GM21576 (cell line): Measurements from ENCODE around the gene PI3.

Source experiments
- ATAC-seq: cut with Tn5 transposase; IDR thresholded peaks from one replicate; pipeline ENCODE4 v1.9.1; 2021; ENCODE audit warnings: mild to moderate bottlenecking, moderate library complexity; ENCODE audit not compliant: unreplicated experiment

PI3 gene

DNA sequence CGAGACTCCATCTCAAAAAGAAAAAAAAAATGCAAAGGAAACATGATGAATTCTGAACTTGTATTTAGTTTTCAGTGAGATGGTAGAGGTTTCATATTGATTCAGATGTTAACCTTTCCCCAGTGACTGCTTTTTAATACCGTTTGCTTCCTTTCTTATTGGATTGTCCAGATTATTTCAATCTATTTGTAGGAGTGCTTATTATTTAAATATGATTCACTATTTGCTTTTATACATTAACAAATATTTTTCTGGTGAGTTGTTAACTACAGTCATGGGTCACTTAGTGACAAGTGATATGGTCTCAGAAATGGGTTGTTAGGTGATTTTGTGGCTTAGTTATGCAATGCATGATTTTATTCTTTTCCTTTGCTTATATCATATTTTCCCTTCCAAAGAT, 8.4 kb downstream of the PI3 start:
- no peak for ATAC-seq

DNA sequence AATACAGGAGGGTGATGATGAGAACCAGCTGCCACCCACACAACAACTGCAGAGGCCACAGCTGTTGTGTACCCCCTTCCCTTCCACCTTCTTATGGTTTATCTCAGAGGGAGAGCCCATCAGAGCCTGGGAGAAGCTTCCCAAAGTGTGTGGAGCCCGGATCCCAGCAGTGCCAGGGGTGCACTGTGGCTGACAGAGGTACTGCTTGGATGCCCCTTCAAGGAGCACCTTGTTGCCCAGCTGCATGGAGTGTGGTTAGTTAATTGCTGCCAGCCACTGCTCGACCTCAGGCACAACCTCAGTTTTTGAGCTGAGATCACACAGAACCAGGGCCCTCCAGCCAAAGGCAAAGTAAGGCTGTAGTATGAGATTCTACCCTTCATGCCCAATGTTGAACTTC, 13.0 kb downstream of the PI3 start:
- no peak for ATAC-seq

DNA sequence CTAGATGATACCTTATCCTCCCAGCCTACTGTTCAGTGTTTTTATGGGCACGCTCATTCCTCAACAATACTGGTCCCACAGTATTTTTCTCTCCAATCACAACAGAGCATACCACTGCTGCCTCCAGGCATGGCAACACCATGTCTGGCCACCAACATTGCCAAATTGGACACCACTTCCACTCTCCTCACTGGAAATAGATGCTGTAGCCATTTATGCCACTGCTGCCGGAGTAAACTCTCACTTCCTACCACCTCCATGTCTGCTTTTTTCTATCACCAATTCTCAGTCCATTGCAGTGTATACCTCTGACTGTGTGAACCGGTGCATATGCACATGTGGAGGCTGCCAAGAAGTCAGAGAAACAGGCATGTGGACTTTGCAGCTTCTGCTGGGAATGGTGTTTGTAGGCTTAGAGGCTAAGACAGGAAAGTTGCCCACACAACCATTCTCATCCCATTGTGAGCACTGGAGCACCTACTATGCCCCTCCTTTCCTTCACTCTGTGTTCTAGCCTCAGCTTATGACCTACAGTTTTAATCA, 14.4 kb downstream of the PI3 start:
- ATAC-seq: no peak

DNA sequence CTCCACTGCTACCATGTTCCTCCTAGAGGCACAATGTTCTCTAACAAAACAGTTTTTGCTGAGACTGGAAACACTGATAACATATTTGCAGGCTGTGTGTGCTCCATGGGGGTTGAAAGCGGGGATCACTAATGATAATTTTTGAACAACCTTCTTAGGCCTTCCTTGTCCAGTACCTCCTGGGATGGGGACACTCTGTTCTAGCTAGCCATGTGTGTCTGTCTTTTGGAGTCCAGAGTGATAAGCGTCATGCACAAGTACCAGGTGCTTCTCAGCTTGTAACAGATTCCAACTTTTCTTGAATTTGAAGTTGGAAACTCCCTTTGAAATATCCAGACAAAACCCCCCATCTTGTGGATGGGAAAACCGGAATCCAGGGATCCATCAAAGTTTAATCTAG, 15.2 kb downstream of the PI3 start:
- ATAC-seq: no peak

DNA sequence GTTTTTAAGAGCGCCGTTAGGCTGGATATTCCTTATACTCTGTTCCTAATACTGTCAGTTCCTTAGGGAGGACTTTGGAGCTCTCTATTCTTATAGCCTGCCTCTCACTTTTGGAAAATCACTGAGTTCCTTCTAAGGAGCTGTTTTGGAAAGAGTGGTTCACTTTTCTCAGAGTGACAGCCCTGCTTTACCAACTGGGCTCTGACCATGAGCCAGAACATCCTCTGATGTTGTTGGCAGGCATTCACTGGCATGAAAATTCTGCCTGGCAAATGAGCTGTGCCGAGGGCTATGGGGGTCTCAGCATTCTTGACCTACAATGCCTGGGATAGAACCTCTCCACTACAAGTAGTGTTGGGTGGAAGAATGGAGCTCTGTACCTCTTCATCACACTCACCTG, 17.2 kb downstream of the PI3 start:
- ATAC-seq: no peak

DNA sequence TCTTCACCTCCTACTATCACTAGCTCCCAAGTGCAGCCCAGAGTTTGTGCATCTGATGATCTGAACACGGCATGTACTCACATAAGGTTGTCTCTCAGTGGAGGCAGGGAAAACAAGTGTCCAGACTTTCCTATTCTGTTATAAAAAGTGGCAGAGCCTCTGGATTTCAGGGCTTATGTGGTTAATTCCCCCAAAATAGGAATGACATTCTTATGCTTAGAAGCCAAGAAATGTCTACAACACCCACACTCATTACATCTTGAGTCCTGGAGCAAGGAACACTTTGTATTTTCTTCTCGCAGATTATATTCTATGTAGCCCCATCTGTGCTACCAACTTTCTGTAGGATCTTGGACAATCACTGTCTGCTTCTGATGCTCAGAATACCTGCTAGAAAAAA, 18.6 kb downstream of the PI3 start:
- no peak for ATAC-seq

DNA sequence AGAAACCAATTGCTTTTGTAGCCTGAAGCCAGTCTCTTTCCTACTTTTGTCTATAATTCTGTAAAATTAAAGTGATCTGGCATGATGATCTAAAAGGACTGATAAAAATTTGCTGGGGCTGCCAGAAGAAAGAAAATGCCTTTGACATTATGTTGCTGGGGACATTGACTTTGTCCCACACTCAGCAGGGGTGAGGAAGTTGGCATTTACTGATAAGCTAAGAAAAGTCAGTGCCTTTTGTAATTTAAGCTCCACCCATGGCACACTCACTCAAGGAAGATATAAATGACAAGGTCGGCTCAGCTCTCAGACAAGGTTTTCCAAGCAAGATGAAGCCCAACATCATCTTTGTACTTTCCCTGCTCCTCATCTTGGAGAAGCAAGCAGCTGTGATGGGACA, 32.0 kb downstream of the PI3 start, which contains the start of gene SEMG1:
Gene SEMG1 (plus strand): TSS at position 309 of the 400 bp plus-strand sequence. CDS start 21 bp downstream, at position 330.
- ATAC-seq: no peak

DNA sequence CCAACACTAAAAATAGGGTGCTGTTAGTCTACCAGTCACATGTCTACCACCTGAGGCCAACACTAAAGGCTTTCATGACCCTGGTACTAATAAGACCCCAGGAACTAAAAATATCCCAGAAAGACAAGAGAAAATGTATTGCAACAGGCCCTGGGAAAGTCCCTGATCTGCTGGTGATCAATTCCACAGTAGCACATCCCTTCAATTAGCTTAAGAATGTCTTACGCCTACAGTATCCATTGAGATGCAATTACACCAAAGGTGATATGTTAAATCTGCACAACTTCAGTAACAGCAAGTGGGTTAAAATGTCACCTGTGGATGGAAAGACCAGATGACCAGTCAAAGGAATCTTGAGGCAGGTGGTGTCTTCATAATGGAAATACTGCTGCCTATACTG, 35.2 kb downstream of the PI3 start:
- no peak for ATAC-seq

DNA sequence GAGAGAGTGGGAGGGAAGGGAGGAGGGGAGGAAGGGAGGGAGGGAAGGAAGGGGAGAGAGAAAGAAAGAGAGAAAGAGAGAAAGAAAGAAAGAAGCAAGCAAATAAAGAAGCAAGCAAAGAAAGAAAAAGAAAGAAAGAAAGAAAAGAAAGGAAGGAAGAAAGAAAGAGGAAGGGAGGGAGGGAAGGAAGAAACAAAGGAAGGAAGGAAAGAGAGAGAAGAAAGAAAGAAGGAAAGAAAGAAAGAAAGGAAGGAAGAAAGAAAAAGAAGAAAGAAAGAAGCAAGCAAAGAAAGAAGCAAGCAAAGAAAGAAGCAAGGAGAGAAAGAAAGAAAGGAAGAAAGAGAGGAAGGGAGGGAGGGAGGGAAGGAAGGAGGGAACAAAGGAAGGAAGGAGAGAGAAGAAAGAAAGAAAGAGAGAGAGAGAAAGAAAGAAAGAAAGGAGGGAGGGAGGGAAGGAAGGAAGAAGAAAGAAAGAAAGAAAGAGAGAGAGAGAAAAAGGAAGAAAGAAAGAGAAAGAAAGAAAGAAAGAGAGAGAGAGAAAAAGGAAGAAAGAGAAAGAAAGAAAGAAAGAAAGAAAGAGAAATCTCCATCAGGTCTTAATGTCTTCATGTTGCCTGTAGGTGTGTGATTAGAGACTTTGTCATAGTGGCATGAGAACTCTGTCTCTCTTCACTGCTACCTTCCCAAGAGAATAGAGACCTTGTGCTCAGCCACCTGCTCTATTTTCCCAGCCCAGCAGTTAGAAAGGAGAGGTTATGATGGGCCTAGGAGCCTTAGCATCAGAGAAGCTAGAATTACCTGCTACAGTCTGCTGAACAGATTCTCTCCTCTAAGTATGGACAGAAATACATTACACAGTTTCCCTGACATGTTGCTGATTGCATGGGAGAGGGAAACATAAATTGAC, 37.1 kb downstream of the PI3 start:
- no peak for ATAC-seq

DNA sequence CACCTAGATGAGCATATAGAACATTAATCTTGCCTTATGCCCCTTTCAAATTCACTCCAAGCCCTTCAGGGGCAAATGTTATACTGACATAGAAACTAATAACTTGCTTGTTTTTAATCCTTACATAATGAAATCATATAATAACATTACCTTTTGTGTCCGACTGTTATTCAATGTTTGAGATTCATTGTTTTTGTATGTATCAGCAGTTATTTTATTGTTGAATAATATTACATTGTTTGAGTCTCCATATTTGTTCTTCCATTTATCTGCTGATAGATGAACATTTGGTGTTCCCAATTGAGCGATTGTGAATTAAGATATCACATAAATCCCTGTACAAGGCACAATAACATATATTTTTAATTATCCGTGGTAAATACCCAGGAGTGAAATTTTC, 38.1 kb downstream of the PI3 start:
- ATAC-seq: no peak

DNA sequence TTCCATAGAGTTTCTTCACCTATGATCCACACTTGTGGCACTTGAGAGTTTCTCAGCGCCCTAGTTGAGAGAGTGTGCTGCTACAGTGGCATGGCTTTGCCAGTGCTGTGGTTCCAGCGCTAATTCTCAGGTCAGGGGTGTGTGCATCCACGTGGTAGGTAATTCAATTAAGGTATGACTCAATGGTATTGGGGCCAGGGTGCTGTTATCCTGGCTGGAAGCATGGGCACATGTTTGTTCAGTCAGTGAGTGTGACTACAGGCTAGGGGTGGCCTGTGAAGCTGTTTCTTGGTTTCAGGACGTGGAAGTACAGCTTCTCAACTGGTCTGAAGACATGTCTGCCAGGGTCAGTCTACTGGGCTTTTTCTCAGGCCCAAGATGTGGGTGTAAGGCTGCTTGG, 43.4 kb downstream of the PI3 start:
- no peak for ATAC-seq

DNA sequence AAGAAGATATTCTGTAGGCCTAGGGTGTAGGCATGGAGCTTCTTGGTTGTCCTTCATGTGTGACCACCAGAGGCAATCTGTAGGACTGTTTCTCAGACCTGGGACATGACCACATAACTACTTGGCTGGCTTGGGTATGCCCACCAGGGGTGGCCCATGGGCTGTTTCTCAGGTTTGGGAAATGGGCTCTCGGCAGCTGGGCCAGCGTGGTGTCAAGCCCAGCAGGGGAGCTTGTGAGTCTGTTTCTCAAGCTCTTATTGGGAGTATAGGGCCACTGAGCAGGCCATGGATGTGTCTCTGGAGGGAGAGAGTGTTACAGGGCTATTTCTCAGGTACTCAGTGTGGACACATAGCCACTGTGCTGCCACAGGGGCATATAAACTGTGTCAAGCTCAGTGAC, 43.9 kb downstream of the PI3 start:
- ATAC-seq: no peak

DNA sequence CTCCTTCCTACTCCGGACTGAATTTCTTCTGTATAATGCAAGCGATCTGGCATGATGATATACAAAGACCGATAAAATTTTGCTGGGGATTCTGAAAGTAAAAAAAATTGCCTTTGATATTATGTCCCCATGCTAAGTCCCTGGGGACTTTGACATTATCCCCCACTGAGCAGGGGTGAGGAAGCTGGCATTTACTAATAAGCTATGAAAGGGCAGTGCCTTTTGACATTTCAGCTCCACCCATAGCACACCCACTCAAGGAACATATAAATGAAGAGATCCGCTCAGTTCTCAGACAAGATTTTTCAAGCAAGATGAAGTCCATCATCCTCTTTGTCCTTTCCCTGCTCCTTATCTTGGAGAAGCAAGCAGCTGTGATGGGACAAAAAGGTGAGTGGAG, 46.4 kb downstream of the PI3 start, which contains the start of gene SEMG2:
Gene SEMG2 (plus strand): TSS at position 298 of the 400 bp plus-strand sequence. CDS start 17 bp downstream, at position 315.
- no peak for ATAC-seq

DNA sequence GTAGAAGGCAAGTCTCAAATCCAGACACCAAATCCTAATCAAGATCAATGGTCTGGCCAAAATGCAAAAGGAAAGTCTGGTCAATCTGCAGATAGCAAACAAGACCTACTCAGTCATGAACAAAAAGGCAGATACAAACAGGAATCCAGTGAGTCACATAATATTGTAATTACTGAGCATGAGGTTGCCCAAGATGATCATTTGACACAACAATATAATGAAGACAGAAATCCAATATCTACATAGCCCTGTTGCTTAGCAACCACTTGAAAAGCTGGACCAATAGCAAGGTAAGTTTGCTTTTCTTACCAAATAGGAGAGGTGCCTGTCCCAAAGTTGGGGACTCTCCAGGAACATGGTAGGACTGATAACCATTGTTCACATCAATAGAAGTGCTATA, 48.4 kb downstream of the PI3 start:
- ATAC-seq: no peak
